SK-N-SH (cell line): ENCODE results near the gene EEFSEC. TPM values are rescaled to one million over a fixed set of nuclear protein-coding genes. Genes with fewer than 3 reads are reported as not detected.

Experiments
- CTCF ChIA-PET: fragments of 300-600, 350-600 bp; formaldehyde crosslinking; extraction: SDS; loops from one replicate; lab custom pipeline; 2021; lab: Yijun Ruan, JAX
- POLR2A ChIA-PET: fragments of 350-600 bp; sonication (Branson Sonifier 250); formaldehyde crosslinking; extraction: SDS; loops from one replicate; lab custom pipeline; 2020; ENCODE audit warnings: antibody characterized with exemption, inconsistent platforms; lab: Yijun Ruan, JAX
- DNase-seq: peaks from one replicate; pipeline ENCODE4 v3.0.0; 2012
- H2AFZ ChIP-seq: fragments of 200-600 bp; sonication (generic); 2 replicates; pipeline ENCODE4 v1.8.1; 2016; ENCODE audit warnings: antibody characterized with exemption, mild to moderate bottlenecking, low read depth
- H3F3A ChIP-seq: fragments of 200-600 bp; sonication (generic); replicated peaks from 2 replicates; pipeline ENCODE3; 2016; ENCODE audit warnings: antibody characterized with exemption, mild to moderate bottlenecking; ENCODE audit not compliant: insufficient read depth
- H3K27ac ChIP-seq, 2 experiments: fragments of 200-500 bp in 1 of 2; fragments of 200-600 bp in 1 of 2; sonication (Bioruptor generic) in 1 of 2; sonication (generic), shearing (Covaris generic) in 1 of 2; 2 replicates each; pipeline versions ENCODE4 v1.5.1 to v1.6.1; 2014 to 2016; ENCODE audit warnings: low read depth in 2 of 2, inconsistent platforms in 1 of 2, low read length in 1 of 2, mild to moderate bottlenecking in 1 of 2, mixed read lengths in 1 of 2
- H3K27me3 ChIP-seq: fragments of 200-600 bp; sonication (generic), shearing (Covaris generic); 2 replicates; pipeline ENCODE4 v1.6.1; 2016; ENCODE audit warnings: mixed run types; ENCODE audit not compliant: insufficient read depth
- H3K36me3 ChIP-seq, 2 experiments: fragments of 200-500 bp in 1 of 2; fragments of 200-600 bp in 1 of 2; sonication (Bioruptor generic) in 1 of 2; sonication (generic) in 1 of 2; replicated peaks in 1 of 2; 2 replicates each; pipeline versions ENCODE3 to v1.5.1; 2014 to 2016; ENCODE audit warnings: low read length in 1 of 2, mild to moderate bottlenecking in 1 of 2; ENCODE audit not compliant: insufficient read depth in 2 of 2, control insufficient read depth in 1 of 2
- H3K4me1 ChIP-seq, 2 experiments: fragments of 200-500 bp in 1 of 2; fragments of 200-600 bp in 1 of 2; sonication (Bioruptor generic) in 1 of 2; sonication (generic), shearing (Covaris generic) in 1 of 2; 2 replicates each; pipeline versions ENCODE4 v1.5.1 to v1.6.1; 2014 to 2016; ENCODE audit warnings: low read depth in 1 of 2, low read length in 1 of 2, mixed run types in 1 of 2; ENCODE audit not compliant: insufficient read depth in 2 of 2, control insufficient read depth in 1 of 2
- H3K4me2 ChIP-seq: fragments of 200-600 bp; sonication (generic), shearing (Covaris generic); 2 replicates; pipeline ENCODE4 v1.6.1; 2017; ENCODE audit warnings: mixed run types
- H3K4me3 ChIP-seq, 2 experiments: fragments of 200-500 bp in 1 of 2; fragments of 200-600 bp in 1 of 2; sonication (Bioruptor generic) in 1 of 2; sonication (generic), shearing (Covaris generic) in 1 of 2; 2 replicates each; pipeline versions ENCODE4 v1.5.1 to v1.8.1; 2014 to 2016; ENCODE audit warnings: low read depth in 2 of 2, inconsistent platforms in 1 of 2, low read length in 1 of 2, mild to moderate bottlenecking in 1 of 2, mixed read lengths in 1 of 2, moderate library complexity in 1 of 2
- H3K79me2 ChIP-seq: fragments of 200-600 bp; sonication (generic); 2 replicates; pipeline ENCODE4 v1.8.1; 2017; ENCODE audit warnings: mild to moderate bottlenecking; ENCODE audit not compliant: insufficient read depth
- H3K9ac ChIP-seq: fragments of 200-600 bp; sonication (generic); 2 replicates; pipeline ENCODE4 v1.6.1; 2017; ENCODE audit warnings: mixed run types
- H3K9me2 ChIP-seq: fragments of 200-600 bp; sonication (generic); 2 replicates; pipeline ENCODE4 v1.6.1; 2017; ENCODE audit warnings: mixed run types
- H3K9me3 ChIP-seq: fragments of 200-600 bp; sonication (generic); 2 replicates; pipeline ENCODE4 v1.6.1; 2017; ENCODE audit warnings: mixed run types, mild to moderate bottlenecking, moderate library complexity
- H4K20me1 ChIP-seq: fragments of 200-600 bp; sonication (generic); 2 replicates; pipeline ENCODE4 v1.6.1; 2017; ENCODE audit warnings: mild to moderate bottlenecking, mixed run types; ENCODE audit not compliant: insufficient read depth
- EP300 ChIP-seq, 2 experiments: IDR thresholded peaks; 2 replicates each; pipeline versions ENCODE4 v1.4.0 to v1.6.1; 2012; ENCODE audit warnings: borderline replicate concordance in 1 of 2, low read depth in 1 of 2, low read length in 1 of 2
- EZH2phosphoT487 ChIP-seq: fragments of 200-600 bp; sonication (generic); IDR thresholded peaks from 2 replicates; pipeline ENCODE4 v1.6.1; 2017; ENCODE audit warnings: low read depth, mixed run types, mild to moderate bottlenecking, antibody characterized with exemption, moderate library complexity, borderline replicate concordance
- FOXJ3 ChIP-seq: sonication (generic); formaldehyde crosslinking; IDR thresholded peaks from 2 replicates; pipeline ENCODE4 v1.5.1; 2020; ENCODE audit warnings: mild to moderate bottlenecking, missing genetic modification reagents
- JUND ChIP-seq: IDR thresholded peaks from 2 replicates; pipeline ENCODE4 v1.4.0; 2012
- MXI1 ChIP-seq: IDR thresholded peaks from 2 replicates; pipeline ENCODE4 v1.6.1; 2012; ENCODE audit warnings: mild to moderate bottlenecking, low read depth, low read length, improper control_type of control experiment
- NFIC ChIP-seq: IDR thresholded peaks from 2 replicates; pipeline ENCODE4 v1.4.0; 2012; ENCODE audit warnings: borderline replicate concordance
- NRF1 ChIP-seq: IDR thresholded peaks from 2 replicates; pipeline ENCODE4 v1.6.1; 2012; ENCODE audit warnings: low read depth, mild to moderate bottlenecking, low read length
- PBX3 ChIP-seq: IDR thresholded peaks from 2 replicates; pipeline ENCODE4; 2012
- POLR2AphosphoS5 ChIP-seq: IDR thresholded peaks from 2 replicates; pipeline ENCODE4 v1.6.1; 2012; ENCODE audit warnings: low read depth, low read length
- RCOR1 ChIP-seq: fragments of 150-350 bp; IDR thresholded peaks from 2 replicates; pipeline ENCODE4 v1.6.1; 2017; ENCODE audit warnings: antibody characterized with exemption, low read length
- RFX5 ChIP-seq: IDR thresholded peaks from 2 replicates; pipeline ENCODE4 v1.6.1; 2012; ENCODE audit warnings: mild to moderate bottlenecking, improper control_type of control experiment, low read length
- RXRA ChIP-seq: IDR thresholded peaks from 2 replicates; pipeline ENCODE4 v1.4.0; 2012; ENCODE audit warnings: low read depth, mild to moderate bottlenecking, borderline replicate concordance
- SMC3 ChIP-seq: IDR thresholded peaks from 2 replicates; pipeline ENCODE4 v1.6.1; 2012; ENCODE audit warnings: low read depth, low read length, improper control_type of control experiment
- TCF12 ChIP-seq: IDR thresholded peaks from 2 replicates; pipeline ENCODE4 v1.4.0; 2012
- TEAD4 ChIP-seq: IDR thresholded peaks from 2 replicates; pipeline ENCODE4 v1.4.0; 2012; ENCODE audit warnings: mild to moderate bottlenecking, borderline replicate concordance; ENCODE audit not compliant: insufficient read depth
- USF1 ChIP-seq: IDR thresholded peaks from 2 replicates; pipeline ENCODE4 v1.4.0; 2012; ENCODE audit warnings: low read depth, borderline replicate concordance
- YY1 ChIP-seq: IDR thresholded peaks from 2 replicates; pipeline ENCODE4 v1.4.0; 2012; ENCODE audit warnings: low read depth, mild to moderate bottlenecking
- WGBS: methylation state at CpG from one replicate; pipeline ENCODE4 v1.1.6; 2017; ENCODE audit warnings: low lambda C conversion rate; 5-methylcytosine and 5-hydroxymethylcytosine counted together
- polyA plus RNA-seq, 3 experiments: library from polyadenylated mRNA; depleted of rRNA; stranded (reverse); fragments of >200 nt; gene quantifications; 2 replicates each; pipeline ENCODE4 v1.2.3, GENCODE V29; 2012
- TF ChIP-seq, protein P1 (sequence below): IDR thresholded peaks from 2 replicates; pipeline ENCODE4 v1.4.0; 2012; ENCODE audit warnings: low read depth, borderline replicate concordance

The EEFSEC gene
- polyA plus RNA-seq, 1 of the 3 experiments (the other 2 are of a cell fraction) = 12.4 TPM

DNA sequence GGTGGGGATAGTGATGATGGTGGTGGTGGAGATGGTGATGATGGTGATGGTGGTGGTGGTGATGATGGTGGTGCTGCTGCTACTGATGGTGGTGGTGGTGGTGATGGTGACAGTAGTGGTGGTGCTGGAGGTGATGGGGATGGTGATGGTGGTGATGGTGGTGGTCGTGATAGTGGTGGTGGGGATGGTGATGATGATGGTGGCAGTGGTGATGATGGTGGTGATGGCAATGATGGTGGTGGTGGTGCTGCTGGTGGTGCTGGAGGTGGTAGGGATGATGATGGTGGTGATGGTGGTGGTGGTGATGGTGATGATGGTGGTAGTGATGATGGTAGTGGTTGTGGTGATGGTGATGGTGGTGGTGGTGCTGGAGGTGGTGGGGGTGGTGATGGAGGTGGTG is 292.1 kb downstream of the EEFSEC start:
- CTCF ChIA-PET = no interaction called here
- POLR2A ChIA-PET = no interaction called here

GRCh38 chr3:128446821-128447220 is 293.5 kb downstream of the EEFSEC start:
- CTCF ChIA-PET = interaction anchor here (0.6 to 1.0 kb wide), 2 partner anchors 19 to 352 kb away, joined by 3 to 4 read pairs; no protein-coding TSS in a partner anchor
- Histone ChIP-seq H3K79me2 (no peaks in the 10 kb centered on the region), H3K36me3 (no peaks in the 10 kb centered on the region), H3K4me1 (no peaks in the 10 kb centered on the region; a peak in 1 of 4 replicates), H3K27me3 (no peaks in the 10 kb centered on the region), H3F3A (no peaks in the 10 kb centered on the region), H3K9me3 (no peaks in the 10 kb centered on the region), H3K4me2 (no peak overlapping the region), H3K9ac (no peak overlapping the region), H4K20me1 (no peaks in the 10 kb centered on the region), H2AFZ (no peak overlapping the region), H3K27ac (no peak overlapping the region), H3K4me3 (no peak overlapping the region), H3K9me2 (no peaks in the 10 kb centered on the region)
- TF ChIP-seq SMC3 (no peak), MXI1 (no peak), JUND (no peak), USF1 (no peak), POLR2AphosphoS5 (no peak), FOXJ3 (CRISPR knock-in tag) (no peak), NRF1 (no peak)
- TF ChIP-seq, protein P1, sequence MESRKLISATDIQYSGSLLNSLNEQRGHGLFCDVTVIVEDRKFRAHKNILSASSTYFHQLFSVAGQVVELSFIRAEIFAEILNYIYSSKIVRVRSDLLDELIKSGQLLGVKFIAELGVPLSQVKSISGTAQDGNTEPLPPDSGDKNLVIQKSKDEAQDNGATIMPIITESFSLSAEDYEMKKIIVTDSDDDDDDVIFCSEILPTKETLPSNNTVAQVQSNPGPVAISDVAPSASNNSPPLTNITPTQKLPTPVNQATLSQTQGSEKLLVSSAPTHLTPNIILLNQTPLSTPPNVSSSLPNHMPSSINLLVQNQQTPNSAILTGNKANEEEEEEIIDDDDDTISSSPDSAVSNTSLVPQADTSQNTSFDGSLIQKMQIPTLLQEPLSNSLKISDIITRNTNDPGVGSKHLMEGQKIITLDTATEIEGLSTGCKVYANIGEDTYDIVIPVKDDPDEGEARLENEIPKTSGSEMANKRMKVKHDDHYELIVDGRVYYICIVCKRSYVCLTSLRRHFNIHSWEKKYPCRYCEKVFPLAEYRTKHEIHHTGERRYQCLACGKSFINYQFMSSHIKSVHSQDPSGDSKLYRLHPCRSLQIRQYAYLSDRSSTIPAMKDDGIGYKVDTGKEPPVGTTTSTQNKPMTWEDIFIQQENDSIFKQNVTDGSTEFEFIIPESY = no peak
- 69% methylated on average over 1 of the region's 1 CpG for WGBS
- POLR2A ChIA-PET = no interaction called here
- DNase-seq = no peak

More for the DNA sequence above, 292.1 kb downstream of the EEFSEC start:
- no peaks in the 10 kb centered on the region for H4K20me1 ChIP-seq
- WGBS = 32% methylated on average over 1 of the region's 1 CpG
- no peaks in the 10 kb centered on the region for H3K27me3 ChIP-seq
- no peaks in the 10 kb centered on the region for H3F3A ChIP-seq
- H3K36me3 ChIP-seq = no peaks in the 10 kb centered on the region
- DNase-seq = no peak
- H3K4me1 ChIP-seq = no peaks in the 10 kb centered on the region; a peak in 1 of 4 replicates
- H2AFZ ChIP-seq = no peak overlapping the region
- H3K79me2 ChIP-seq = no peaks in the 10 kb centered on the region
- no peak overlapping the region for H3K4me3 ChIP-seq
- TF ChIP-seq, protein P1 = no peak
- TF ChIP-seq RFX5 (no peak), SMC3 (no peak), PBX3 (no peak), EP300 (IDR thresholded peaks at IDR 0.05; ENCODE audit: borderline replicate concordance in 1 of 2, low read depth in 1 of 2, low read length in 1 of 2) (no peak), RXRA (no peak), RCOR1 (no peak), NFIC (no peak), EZH2phosphoT487 (no peak), TEAD4 (no peak), YY1 (no peak), TCF12 (no peak)
- H3K9me2 ChIP-seq = no peaks in the 10 kb centered on the region
- H3K4me2 ChIP-seq = no peak overlapping the region
- H3K9ac ChIP-seq = no peak overlapping the region
- no peak overlapping the region for H3K27ac ChIP-seq
- H3K9me3 ChIP-seq = no peaks in the 10 kb centered on the region
